HG02763 (cell line): Measurements from ENCODE around the gene PDLIM7.

Experiments
- ATAC-seq: cut with Tn5 transposase; IDR thresholded peaks from one replicate; pipeline ENCODE4 v1.9.1; 2021; ENCODE audit warnings: mild to moderate bottlenecking, moderate library complexity; ENCODE audit not compliant: unreplicated experiment

PDLIM7 gene

GRCh38 chr5:177458912-177459350 lies 38.5 kb downstream of the PDLIM7 start:
- ATAC-seq: no peak

- ATAC-seq: no peak
These were observed 39.3 kb downstream of the PDLIM7 start for GRCh38 chr5:177457852-177458681.

- ATAC-seq: no peak
These were observed 40.2 kb downstream of the PDLIM7 start for GRCh38 chr5:177456976-177457851.

- ATAC-seq: no peak
These were observed 40.8 kb downstream of the PDLIM7 start for GRCh38 chr5:177456591-177456964.

- ATAC-seq: peak; percentile 9
These were observed 41.5 kb downstream of the PDLIM7 start for GRCh38 chr5:177455661-177456590.

GRCh38 chr5:177455036-177455660 lies 42.3 kb downstream of the PDLIM7 start:
- ATAC-seq: peak; percentile 51

GRCh38 chr5:177454397-177455035 lies 42.9 kb downstream of the PDLIM7 start:
- ATAC-seq: peak; percentile 42

GRCh38 chr5:177453852-177454396 lies 43.5 kb downstream of the PDLIM7 start:
- ATAC-seq: no peak

- ATAC-seq: no peak
These were observed 44.4 kb downstream of the PDLIM7 start for GRCh38 chr5:177452688-177453638.

GRCh38 chr5:177450667-177451424 lies 46.6 kb downstream of the PDLIM7 start:
- no peak for ATAC-seq

- ATAC-seq: no peak
These were observed 48.0 kb downstream of the PDLIM7 start for GRCh38 chr5:177449140-177450061.

GRCh38 chr5:177448244-177448950 lies 49.0 kb downstream of the PDLIM7 start:
- no peak for ATAC-seq

- no peak for ATAC-seq
These were observed 49.7 kb downstream of the PDLIM7 start for GRCh38 chr5:177447611-177448243.

- peak; percentile 22 for ATAC-seq
These were observed 50.3 kb downstream of the PDLIM7 start for GRCh38 chr5:177447066-177447610.
